Common myeloid progenitor, CD34-positive (primary cell): Measurements from ENCODE around the gene GPR37L1.

Experiments
- CTCF ChIA-PET: fragments of 350-600 bp; sonication (Branson Sonifier 250); formaldehyde crosslinking; loops from one replicate; lab custom pipeline; 2021; ENCODE audit warnings: antibody characterized with exemption; lab: Charles Lee
- POLR2A ChIA-PET: fragments of 350-600 bp; sonication (Branson Sonifier 250); formaldehyde crosslinking; loops from one replicate; lab custom pipeline; 2021; ENCODE audit warnings: antibody characterized with exemption; lab: Charles Lee
- DNase-seq, 3 donors: peaks; one replicate each; pipeline versions ENCODE4 v3.0.0 to v3.0.0-alpha.2; 2013
- H3K27ac ChIP-seq, 2 experiments: 1 replicate in 1 of 2; 2 replicates in 1 of 2; pipeline ENCODE4 v1.7.0; 2013; ENCODE audit warnings: inconsistent platforms in 2 of 2, low read length in 2 of 2, mild to moderate bottlenecking in 2 of 2, low read depth in 1 of 2, moderate library complexity in 1 of 2; ENCODE audit not compliant: severe bottlenecking in 2 of 2, insufficient read depth in 1 of 2, poor library complexity in 1 of 2
- H3K27me3 ChIP-seq, 5 experiments: replicated peaks in 2 of 5; 1 replicate in 3 of 5; 2 replicates in 2 of 5; pipeline versions ENCODE4 v1.6.1 to v1.7.0; 2013; ENCODE audit warnings: low read length in 4 of 5, mild to moderate bottlenecking in 2 of 5, moderate library complexity in 2 of 5, inconsistent platforms in 1 of 5; ENCODE audit not compliant: insufficient read depth in 5 of 5, control insufficient read depth in 4 of 5
- H3K36me3 ChIP-seq, 4 experiments: 1 replicate in 2 of 4; 2 replicates in 2 of 4; pipeline versions ENCODE4 v1.6.1 to v1.7.0; 2013; ENCODE audit warnings: low read length in 3 of 4, control low read depth in 1 of 4, mild to moderate bottlenecking in 1 of 4; ENCODE audit not compliant: control insufficient read depth in 4 of 4, insufficient read depth in 4 of 4
- H3K4me1 ChIP-seq, 4 experiments: 1 replicate in 3 of 4; 2 replicates in 1 of 4; pipeline versions ENCODE4 v1.6.1 to v1.7.1; 2013; ENCODE audit warnings: low read length in 3 of 4, mild to moderate bottlenecking in 3 of 4, control low read depth in 1 of 4, inconsistent platforms in 1 of 4, moderate library complexity in 1 of 4; ENCODE audit not compliant: control insufficient read depth in 4 of 4, insufficient read depth in 4 of 4; ENCODE audit errors: control extremely low read depth in 1 of 4
- H3K4me3 ChIP-seq, 7 experiments: 1 replicate in 4 of 7; 2 replicates in 3 of 7; pipeline versions ENCODE4 v1.5.1 to v1.7.0; 2013; ENCODE audit warnings: mild to moderate bottlenecking in 7 of 7, low read length in 6 of 7, moderate library complexity in 6 of 7, inconsistent platforms in 2 of 7, low read depth in 2 of 7, control low read depth in 1 of 7; ENCODE audit not compliant: insufficient read depth in 4 of 7, control insufficient read depth in 1 of 7; ENCODE audit errors: extremely low read depth in 1 of 7
- H3K9me3 ChIP-seq, 5 experiments: 1 replicate in 4 of 5; 2 replicates in 1 of 5; pipeline versions ENCODE4 v1.6.1 to v1.7.1; 2013; ENCODE audit warnings: low read length in 4 of 5, mild to moderate bottlenecking in 2 of 5, inconsistent platforms in 1 of 5, low read depth in 1 of 5, moderate library complexity in 1 of 5; ENCODE audit not compliant: control insufficient read depth in 4 of 5, insufficient read depth in 2 of 5; ENCODE audit errors: control extremely low read depth in 1 of 5
- WGBS: methylation state at CpG from one replicate; pipeline ENCODE4 v1.1.5; 2013; ENCODE audit not compliant: insufficient coverage; 5-methylcytosine and 5-hydroxymethylcytosine counted together

The GPR37L1 gene

GRCh38 chr1:202154148-202154765 is 31.5 kb downstream of the GPR37L1 start:
- no peak overlapping the region for H3K4me3 ChIP-seq
- POLR2A ChIA-PET: interaction anchor here (1.0 to 1.8 kb wide), 2 partner anchors 11 to 12 kb away, joined by 4 to 8 read pairs; no protein-coding TSS in a partner anchor
- H3K9me3 ChIP-seq: no peaks in the 10 kb centered on the region
- H3K27me3 ChIP-seq: no peaks in the 10 kb centered on the region
- 96% methylated on average over 7 of the region's 10 CpGs for WGBS
- CTCF ChIA-PET: interaction anchor here (0.6 to 3.7 kb wide), 15 partner anchors 8 to 839 kb away, joined by 3 to 20 read pairs (median 10); partner anchors contain the start of gene ARL8A
- peaks cover 27 to 86% (median 70%) of the 10 kb centered on the region in 4 experiments for H3K36me3 ChIP-seq
- H3K27ac ChIP-seq: no peak overlapping the region
- DNase-seq: no peak
- peaks cover under 1 to 49% (median 40%) of the 10 kb centered on the region in 4 experiments for H3K4me1 ChIP-seq

GRCh38 chr1:202154766-202155477 is 32.2 kb downstream of the GPR37L1 start:
- 79% methylated on average over 7 of the region's 11 CpGs for WGBS
- no peaks in the 10 kb centered on the region for H3K27me3 ChIP-seq
- peaks cover 3 to 53% (median 46%) of the 10 kb centered on the region in 4 experiments for H3K4me1 ChIP-seq
- H3K4me3 ChIP-seq: no peak overlapping the region
- ChIA-PET POLR2A (interaction anchor here (1.0 to 1.8 kb wide), 2 partner anchors 11 to 12 kb away, joined by 4 to 8 read pairs; no protein-coding TSS in a partner anchor), CTCF (interaction anchor here (0.6 to 3.7 kb wide), 21 partner anchors 8 to 838 kb away, joined by 3 to 20 read pairs (median 7); partner anchors contain the start of gene ARL8A)
- no peaks in the 10 kb centered on the region for H3K9me3 ChIP-seq
- H3K36me3 ChIP-seq: peaks cover 27 to 83% (median 68%) of the 10 kb centered on the region in 4 experiments
- no peak overlapping the region for H3K27ac ChIP-seq
- peak; percentile 56 to 75 (median 71) for DNase-seq

GRCh38 chr1:202155478-202156021 is 32.8 kb downstream of the GPR37L1 start:
- ChIA-PET CTCF (interaction anchor here (0.7 to 3.7 kb wide), 20 partner anchors 7 to 446 kb away, joined by 3 to 20 read pairs (median 8); partner anchors contain the start of gene ARL8A), POLR2A (interaction anchor here (1.0 to 1.8 kb wide), 4 partner anchors 8 to 12 kb away, joined by 4 to 8 read pairs (median 4); no protein-coding TSS in a partner anchor)
- H3K36me3 ChIP-seq: peaks cover 27 to 77% (median 62%) of the 10 kb centered on the region in 4 experiments
- no peaks in the 10 kb centered on the region for H3K9me3 ChIP-seq
- H3K4me1 ChIP-seq: peaks cover 3 to 52% (median 52%) of the 10 kb centered on the region in 4 experiments
- no peak for DNase-seq
- H3K27ac ChIP-seq: peak overlapping the region in 1 of 2 experiments; percentile 25
- WGBS: 50% methylated on average over 5 of the region's 8 CpGs
- H3K27me3 ChIP-seq: no peaks in the 10 kb centered on the region
- no peak overlapping the region for H3K4me3 ChIP-seq

GRCh38 chr1:202156590-202156989 is 33.9 kb downstream of the GPR37L1 start:
- ChIA-PET POLR2A (interaction anchor here (0.6 to 1.5 kb wide), 4 partner anchors 9 to 611 kb away, joined by 3 to 5 read pairs (median 4); no protein-coding TSS in a partner anchor), CTCF (interaction anchor here (1.1 to 3.7 kb wide), 6 partner anchors 9 to 138 kb away, joined by 3 to 20 read pairs (median 11); partner anchors contain the start of gene ARL8A)
- 92% methylated on average over 5 of the region's 8 CpGs for WGBS
- no peak for DNase-seq
- H3K36me3 ChIP-seq: peaks cover 23 to 68% (median 52%) of the 10 kb centered on the region in 4 experiments
- no peak overlapping the region for H3K4me3 ChIP-seq
- no peak overlapping the region for H3K27ac ChIP-seq
- H3K4me1 ChIP-seq: peaks cover 3 to 63% (median 59%) of the 10 kb centered on the region in 4 experiments
- no peaks in the 10 kb centered on the region for H3K9me3 ChIP-seq
- H3K27me3 ChIP-seq: no peaks in the 10 kb centered on the region

GRCh38 chr1:202157945-202158344 is 35.2 kb downstream of the GPR37L1 start:
- CTCF ChIA-PET: no interaction called here
- Histone ChIP-seq H3K4me3 (peak overlapping the region in 2 of 7 experiments; percentile 17 to 72), H3K4me1 (peaks cover 6 to 76% (median 71%) of the 10 kb centered on the region in 4 experiments), H3K36me3 (peaks cover 19 to 54% (median 40%) of the 10 kb centered on the region in 4 experiments), H3K9me3 (no peaks in the 10 kb centered on the region), H3K27me3 (no peaks in the 10 kb centered on the region), H3K27ac (peak overlapping the region in 1 of 2 experiments; percentile 93)
- whole genome bisulfite sequencing: 76% methylated on average over 6 of the region's 10 CpGs
- POLR2A ChIA-PET: no interaction called here
- no peak for DNase-seq

GRCh38 chr1:202158810-202159533 is 36.3 kb downstream of the GPR37L1 start:
- CTCF ChIA-PET: interaction anchor here (0.8 to 6.0 kb wide), 8 partner anchors 13 to 157 kb away, joined by 3 to 32 read pairs (median 3); partner anchors contain the start of gene LGR6
- no peaks in the 10 kb centered on the region for H3K27me3 ChIP-seq
- POLR2A ChIA-PET: no interaction called here
- DNase-seq: no peak
- peak overlapping the region; percentile 65 to 93 for H3K27ac ChIP-seq
- WGBS: 40% methylated on average over 2 of the region's 10 CpGs
- H3K4me1 ChIP-seq: peaks cover 6 to 87% (median 81%) of the 10 kb centered on the region in 4 experiments
- no peaks in the 10 kb centered on the region for H3K9me3 ChIP-seq
- H3K4me3 ChIP-seq: peak overlapping the region; percentile 37 to 87 (median 72)
- H3K36me3 ChIP-seq: peaks cover 14 to 44% (median 31%) of the 10 kb centered on the region in 4 experiments
